ENCODE data around the gene SLC32A1. TPM values are rescaled to one million over a fixed set of nuclear protein-coding genes. Genes with fewer than 3 reads are reported as not detected.
A peak's percentile ranks its signal among the peaks of the same experiment; 100 is the strongest.

Gene SLC32A1
- total and polyA plus RNA-seq, 2 of the 13 experiments (the other 11 are each of a cell fraction or from before 2014, with no cell fraction given), result not detected

GRCh38 chr20:38692436-38693411 is 31.6 kb upstream of the SLC32A1 start (continued):
- TF ChIP-seq IRF2 (CRISPR knock-in tag; IDR thresholded peaks at IDR 0.05) (peak; percentile 80; the same call in 1 of the 2 replicates), BCL3 (CRISPR knock-in tag; IDR thresholded peaks at IDR 0.05) (peak; percentile 70; the same call in 1 of the 2 replicates), MAFF (IDR thresholded peaks at IDR 0.05; ENCODE audit: low read depth, low read length) (no peak), SALL1 (CRISPR knock-in tag; IDR thresholded peaks at IDR 0.05) (peak; percentile 82), NR2F6 (IDR thresholded peaks at IDR 0.05) (no peak), NR2F6 (CRISPR knock-in tag; IDR thresholded peaks at IDR 0.05) (peak; percentile 49; the same call in 1 of the 2 replicates), AKAP8 (CRISPR knock-in tag; IDR thresholded peaks at IDR 0.05) (no peak), ZNF773 (CRISPR knock-in tag; IDR thresholded peaks at IDR 0.05; ENCODE audit: borderline replicate concordance) (no peak; the same call in 1 of the 2 replicates), ZNF816 (CRISPR knock-in tag; IDR thresholded peaks at IDR 0.05; ENCODE audit: borderline replicate concordance) (no peak; the same call in 1 of the 2 replicates), SCMH1 (CRISPR knock-in tag; IDR thresholded peaks at IDR 0.05; ENCODE audit: borderline replicate concordance) (no peak), PRDM4 (CRISPR knock-in tag; IDR thresholded peaks at IDR 0.05; ENCODE audit: borderline replicate concordance) (peak; percentile 92), ZNF441 (CRISPR knock-in tag; IDR thresholded peaks at IDR 0.05; ENCODE audit: borderline replicate concordance) (peak; percentile 92; the same call in 1 of the 2 replicates), FIP1L1 (IDR thresholded peaks at IDR 0.05; ENCODE audit: borderline replicate concordance, insufficient read depth, low read depth, low read length) (no peak), ZNF577 (CRISPR knock-in tag; IDR thresholded peaks at IDR 0.05; ENCODE audit: borderline replicate concordance, low read depth) (no peak), ETV6 (CRISPR knock-in tag; conservative IDR thresholded peaks at IDR 0.05) (peak; percentile 91), ZSCAN5A (CRISPR knock-in tag; IDR thresholded peaks at IDR 0.05; ENCODE audit: borderline replicate concordance) (no peak), MXD1 (CRISPR knock-in tag; IDR thresholded peaks at IDR 0.05) (no peak), ZFP1 (CRISPR knock-in tag; IDR thresholded peaks at IDR 0.05) (0 out of 2 replicates have a peak, but pooled peaks have one; percentile 62), REL (CRISPR knock-in tag; conservative IDR thresholded peaks at IDR 0.05) (peak; percentile 84)
